Sigmoid colon (tissue), 7 donors: Measurements from ENCODE around the gene NCBP3. TPM values are rescaled to one million over a fixed set of nuclear protein-coding genes. Genes with fewer than 3 reads are reported as not detected.

Experiments
- DNase-seq: peaks from one replicate; pipeline ENCODE4 v3.0.0-alpha.2; 2019
- H3K27ac ChIP-seq, 4 donors: fragments of 200-600 bp; sonication (generic); one replicate each; pipeline ENCODE4 v1.5.1; 2016 to 2019; ENCODE audit warnings: mild to moderate bottlenecking in 1 of 4
- H3K27me3 ChIP-seq, 3 donors: fragments of 200-600 bp; sonication (generic); one replicate each; pipeline ENCODE4 v1.5.1; 2019; ENCODE audit warnings: mild to moderate bottlenecking in 1 of 3
- H3K36me3 ChIP-seq, 4 donors: fragments of 200-600 bp; sonication (generic); one replicate each; pipeline ENCODE4 v1.5.1; 2016 to 2019
- H3K4me1 ChIP-seq, 4 donors: fragments of 200-600 bp; sonication (generic); one replicate each; pipeline ENCODE4 v1.5.1; 2017 to 2019
- H3K4me3 ChIP-seq, 4 donors: fragments of 200-600 bp; sonication (generic); one replicate each; pipeline ENCODE4 v1.5.1; 2017 to 2019; ENCODE audit warnings: mild to moderate bottlenecking in 2 of 4, moderate library complexity in 1 of 4
- H3K9me3 ChIP-seq, 4 donors: fragments of 200-600 bp in 3 of 4; sonication (generic) in 3 of 4; one replicate each; pipeline versions ENCODE4 v1.5.1 to v1.6.1; 2013 to 2019
- CTCF ChIP-seq, 4 experiments: fragments of 450-650 bp in 3 of 4; fragments of 200-600 bp in 1 of 4; IDR thresholded peaks; one replicate each; pipeline ENCODE4 v1.5.1; 2016 to 2019; ENCODE audit warnings: antibody characterized with exemption in 4 of 4, mild to moderate bottlenecking in 3 of 4, moderate library complexity in 2 of 4
- EP300 ChIP-seq, 4 donors: sonication (generic); formaldehyde crosslinking; IDR thresholded peaks; one replicate each; pipeline ENCODE4 v1.6.1; 2017; ENCODE audit warnings: antibody characterized with exemption in 4 of 4
- POLR2A ChIP-seq, 2 donors: fragments of 450-650 bp; IDR thresholded peaks; one replicate each; pipeline ENCODE4 v1.6.1; 2016; ENCODE audit warnings: antibody characterized with exemption in 2 of 2, mild to moderate bottlenecking in 2 of 2, moderate library complexity in 2 of 2
- POLR2AphosphoS5 ChIP-seq, 4 donors: sonication (generic); formaldehyde crosslinking; IDR thresholded peaks; one replicate each; pipeline ENCODE4 v1.6.1; 2017; ENCODE audit warnings: antibody characterized with exemption in 4 of 4
- WGBS, 2 donors: extraction: QIAGEN DNeasy Blood & Tissue Kit; methylation state at CpG; one replicate each; pipeline ENCODE4 v1.1.7; 2013; 5-methylcytosine and 5-hydroxymethylcytosine counted together
- intact Hi-C: fragments of 100-400 bp; cut with DNase I; formaldehyde crosslinking; loops from one replicate; pipeline ENCODE4 v1.15.1; 2023
- polyA plus RNA-seq, 3 donors: library from polyadenylated mRNA; stranded (reverse); fragments of 200-250 nt; gene quantifications; one replicate each; pipeline ENCODE4 v1.2.3, GENCODE V29; 2013
- total RNA-seq, 4 donors: library from RNA; depleted of rRNA; stranded (reverse); fragments of >200 nt; gene quantifications; one replicate each; pipeline ENCODE4 v1.1.0, GENCODE V29; 2016
- donor health status: healthy with polysubstance abuse.
- donor health status: Bipolar disorder and iron deficiency.
- donor health status: healthy.

NCBP3 gene
- total and polyA plus RNA-seq, 7 donors: 8.4 to 34.8 (median 21.6) TPM

- Histone ChIP-seq H3K27ac (no peak overlapping the region), H3K4me3 (no peak overlapping the region), H3K4me1 (peaks cover 0 to 5% (median 0%) of the 10 kb centered on the region in 4 donors), H3K36me3 (no peaks in the 10 kb centered on the region), H3K9me3 (peaks cover 0 to 4% (median under 1%) of the 10 kb centered on the region in 4 donors), H3K27me3 (peaks cover 5 to 10% (median 5%) of the 10 kb centered on the region in 3 donors)
- TF ChIP-seq POLR2AphosphoS5 (IDR thresholded peaks at IDR 0.05) (no peak), POLR2A (IDR thresholded peaks at IDR 0.05) (no peak), CTCF (IDR thresholded peaks at IDR 0.05) (no peak), EP300 (IDR thresholded peaks at IDR 0.05) (no peak)
- 91% methylated on average over 6 of the region's 6 CpGs for WGBS, 2 donors
- DNase-seq: no peak
- intact Hi-C loops: no loop called here
Measured at GRCh38 chr17:3759597-3760216, 86.3 kb downstream of the NCBP3 start.

- DNase-seq: no peak
- 41 to 67% methylated on average over 20 of the region's 20 CpGs for WGBS, 2 donors
- TF ChIP-seq EP300 (IDR thresholded peaks at IDR 0.05): no peak
- no peak for TF ChIP-seq CTCF (IDR thresholded peaks at IDR 0.05)
- no peak for TF ChIP-seq POLR2AphosphoS5 (IDR thresholded peaks at IDR 0.05)
- no peak for TF ChIP-seq POLR2A (IDR thresholded peaks at IDR 0.05)
- Histone ChIP-seq H3K27me3 (peaks cover 10 to 25% (median 12%) of the 10 kb centered on the region in 3 donors), H3K36me3 (no peaks in the 10 kb centered on the region), H3K27ac (no peak overlapping the region), H3K4me1 (peaks cover 0 to 11% (median 0%) of the 10 kb centered on the region in 4 donors), H3K4me3 (no peak overlapping the region), H3K9me3 (peaks cover 0 to 4% (median under 1%) of the 10 kb centered on the region in 4 donors)
- intact Hi-C loops: no loop called here
Measured at GRCh38 chr17:3755335-3756030, 90.6 kb downstream of the NCBP3 start.

GRCh38 chr17:3754458-3755334 lies 91.3 kb downstream of the NCBP3 start:
- H3K27ac ChIP-seq: no peak overlapping the region
- peaks cover 0 to 11% (median 0%) of the 10 kb centered on the region in 4 donors for H3K4me1 ChIP-seq
- WGBS, 2 donors: 6 to 12% methylated on average over 56 of the region's 56 CpGs
- intact Hi-C loops: no loop called here
- no peaks in the 10 kb centered on the region for H3K36me3 ChIP-seq
- peaks cover 0 to 2% (median 0%) of the 10 kb centered on the region in 4 donors for H3K9me3 ChIP-seq
- no peak for DNase-seq
- no peak overlapping the region for H3K4me3 ChIP-seq
- peaks cover 10 to 25% (median 12%) of the 10 kb centered on the region in 3 donors for H3K27me3 ChIP-seq
- TF ChIP-seq CTCF (IDR thresholded peaks at IDR 0.05) (no peak), POLR2AphosphoS5 (IDR thresholded peaks at IDR 0.05) (no peak), POLR2A (IDR thresholded peaks at IDR 0.05) (no peak), EP300 (IDR thresholded peaks at IDR 0.05) (no peak)

- 81 to 90% methylated on average over 18 of the region's 18 CpGs for WGBS, 2 donors
- TF ChIP-seq POLR2AphosphoS5 (IDR thresholded peaks at IDR 0.05) (no peak), CTCF (IDR thresholded peaks at IDR 0.05) (no peak), EP300 (IDR thresholded peaks at IDR 0.05) (no peak), POLR2A (IDR thresholded peaks at IDR 0.05) (no peak)
- intact Hi-C loops: no loop called here
- no peak for DNase-seq
- Histone ChIP-seq H3K9me3 (no peaks in the 10 kb centered on the region), H3K27me3 (peaks cover 10 to 25% (median 12%) of the 10 kb centered on the region in 3 donors), H3K4me3 (no peak overlapping the region), H3K36me3 (no peaks in the 10 kb centered on the region), H3K27ac (no peak overlapping the region), H3K4me1 (peaks cover 0 to 11% (median 0%) of the 10 kb centered on the region in 4 donors)
Measured at GRCh38 chr17:3754066-3754457, 92.0 kb downstream of the NCBP3 start.
